ENCODE measurements around the gene NSMCE3.

Gene NSMCE3
- 6.4 to 25.8 (median 17.8) reads per million in 17 experiments for total RNA-seq

GRCh38 chr15:29269485-29270168 is at the start of gene NSMCE3:
NSMCE3 (minus strand) TSS chr15:29269822; CDS start chr15:29269705, 117 bp downstream.
- peak; percentile 90 to 96 (median 94) for DNase-seq

DNA sequence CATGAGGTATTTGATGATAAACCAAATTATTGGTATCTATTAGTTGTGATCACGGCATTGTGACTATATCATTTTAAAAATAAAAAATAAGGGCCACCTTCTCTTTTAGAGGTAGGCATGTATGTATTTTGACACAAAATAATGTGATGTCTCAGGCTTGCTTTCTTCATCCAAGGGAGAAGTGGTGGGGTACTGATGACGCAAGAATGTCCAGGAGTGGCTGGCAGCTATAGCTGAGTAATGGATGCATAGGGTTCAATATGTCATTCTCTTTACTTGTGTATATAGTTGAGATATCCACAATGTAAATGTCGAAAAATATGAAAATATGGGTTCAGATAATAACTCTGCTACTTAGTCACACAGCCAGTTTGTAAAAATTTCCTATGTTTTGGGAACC is 46.8 kb upstream of the NSMCE3 start:
- no peak for DNase-seq

DNA sequence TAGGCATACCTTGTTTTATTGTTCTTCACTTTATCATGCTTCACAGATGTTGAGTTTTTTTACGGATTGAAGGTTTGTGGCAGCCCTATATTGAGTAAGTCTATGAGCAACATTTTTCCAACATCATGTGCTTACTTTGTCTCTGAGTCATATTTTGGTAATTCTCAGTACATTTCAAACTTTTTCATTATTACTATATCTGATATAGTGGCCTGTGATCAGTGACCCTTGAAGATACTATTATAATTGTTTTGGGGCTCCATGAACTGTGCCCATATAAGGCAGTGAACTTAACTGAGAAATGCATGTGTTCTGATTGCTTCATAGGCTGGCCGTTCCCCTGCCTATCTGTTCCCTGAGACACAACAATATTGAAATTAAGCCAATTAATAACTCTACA is 42.8 kb upstream of the NSMCE3 start:
- DNase-seq: no peak

- no peak for DNase-seq
Measured at GRCh38 chr15:29311696-29312095, 42.1 kb upstream of the NSMCE3 start.

DNA sequence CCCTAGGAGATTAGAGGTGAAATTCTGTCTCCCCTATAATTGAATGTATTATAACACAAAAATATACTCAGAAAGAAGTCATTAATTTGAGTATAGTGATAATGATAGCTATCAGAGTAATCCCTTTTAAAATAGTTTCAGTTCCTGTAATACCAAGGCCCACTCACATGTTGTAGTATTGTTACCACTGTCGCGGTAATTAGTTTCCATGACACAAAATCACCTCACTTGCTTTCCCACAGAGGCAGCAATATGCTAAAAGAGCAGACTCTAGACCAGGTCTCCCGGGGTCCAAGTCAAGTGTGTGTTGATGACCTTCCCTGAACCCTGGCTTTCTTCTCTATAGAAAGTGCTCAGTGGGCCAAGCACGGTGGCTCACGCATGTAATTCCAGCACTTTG is 39.5 kb upstream of the NSMCE3 start:
- DNase-seq: no peak

- DNase-seq: no peak
Measured at GRCh38 chr15:29308299-29308698, 38.7 kb upstream of the NSMCE3 start.

DNA sequence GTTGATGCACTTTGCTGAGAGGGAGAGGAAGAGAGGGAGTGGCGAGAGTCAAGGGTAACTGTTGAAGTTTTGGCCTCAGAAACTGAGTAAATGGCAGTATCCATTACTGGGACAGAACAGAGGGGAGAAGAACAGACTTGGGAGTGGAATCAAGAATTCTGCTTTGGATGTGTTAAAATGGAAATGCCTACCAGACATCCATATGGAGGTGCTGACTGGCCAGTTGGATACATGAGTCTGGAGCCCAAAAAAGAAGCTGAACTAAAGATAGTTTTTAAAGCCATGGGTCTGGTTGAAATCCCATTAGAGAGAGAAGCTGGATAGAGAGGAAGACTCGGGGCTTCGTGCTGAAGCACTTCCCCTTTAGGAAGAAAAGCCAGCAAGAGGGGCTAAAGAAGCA is 35.9 kb upstream of the NSMCE3 start:
- no peak for DNase-seq

DNA sequence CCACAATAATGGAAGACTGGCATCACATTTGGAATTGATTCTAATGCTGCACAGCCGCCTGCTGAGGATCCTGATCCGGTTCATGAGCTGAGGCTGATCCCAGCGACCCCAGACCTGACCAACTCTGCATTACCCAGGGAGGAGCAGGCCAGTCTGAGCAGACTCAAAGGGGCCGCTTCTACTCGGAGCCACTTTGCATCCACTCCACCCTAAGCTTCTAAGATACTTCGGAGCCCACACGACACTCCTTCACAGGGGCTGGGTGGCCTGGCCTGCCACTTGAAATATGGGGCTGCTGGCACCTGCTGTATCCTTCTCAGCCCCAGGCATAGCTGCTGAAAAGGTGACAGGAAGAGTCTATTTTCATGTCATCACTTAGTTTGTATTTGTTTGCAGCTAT is 33.2 kb upstream of the NSMCE3 start:
- no peak for DNase-seq

- DNase-seq: no peak
Measured at GRCh38 chr15:29299784-29300183, 30.2 kb upstream of the NSMCE3 start.

GRCh38 chr15:29299331-29299730 is 29.7 kb upstream of the NSMCE3 start:
- DNase-seq: no peak

DNA sequence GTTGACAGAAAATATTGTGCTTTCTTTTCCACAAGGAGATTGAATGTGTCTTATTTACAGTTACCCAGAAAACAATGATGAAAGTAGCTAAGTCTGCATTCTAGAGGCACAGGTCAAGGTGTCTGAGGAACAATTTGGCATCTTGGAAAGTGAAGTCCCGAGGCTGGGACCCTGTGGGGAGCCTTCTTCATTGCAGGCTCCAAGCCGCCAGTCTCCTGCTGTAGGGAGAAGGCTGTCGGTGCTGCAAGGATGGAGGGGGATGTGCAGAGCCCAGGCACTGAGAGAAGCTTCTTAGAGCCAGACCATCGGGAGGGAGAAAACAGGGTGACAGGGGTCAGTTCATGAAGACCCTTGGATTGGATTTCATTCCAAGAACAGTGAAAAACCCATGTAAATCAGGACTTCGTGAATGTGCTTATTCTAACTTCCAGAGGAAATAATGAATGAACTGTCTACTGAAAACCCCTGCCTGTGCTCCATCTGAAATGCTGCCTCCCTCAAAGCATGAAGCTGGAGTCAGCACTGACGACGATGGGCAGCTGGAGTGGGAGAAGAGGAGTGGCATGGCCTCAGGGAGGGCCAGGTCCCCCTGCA is 25.2 kb upstream of the NSMCE3 start:
- no peak for DNase-seq

DNA sequence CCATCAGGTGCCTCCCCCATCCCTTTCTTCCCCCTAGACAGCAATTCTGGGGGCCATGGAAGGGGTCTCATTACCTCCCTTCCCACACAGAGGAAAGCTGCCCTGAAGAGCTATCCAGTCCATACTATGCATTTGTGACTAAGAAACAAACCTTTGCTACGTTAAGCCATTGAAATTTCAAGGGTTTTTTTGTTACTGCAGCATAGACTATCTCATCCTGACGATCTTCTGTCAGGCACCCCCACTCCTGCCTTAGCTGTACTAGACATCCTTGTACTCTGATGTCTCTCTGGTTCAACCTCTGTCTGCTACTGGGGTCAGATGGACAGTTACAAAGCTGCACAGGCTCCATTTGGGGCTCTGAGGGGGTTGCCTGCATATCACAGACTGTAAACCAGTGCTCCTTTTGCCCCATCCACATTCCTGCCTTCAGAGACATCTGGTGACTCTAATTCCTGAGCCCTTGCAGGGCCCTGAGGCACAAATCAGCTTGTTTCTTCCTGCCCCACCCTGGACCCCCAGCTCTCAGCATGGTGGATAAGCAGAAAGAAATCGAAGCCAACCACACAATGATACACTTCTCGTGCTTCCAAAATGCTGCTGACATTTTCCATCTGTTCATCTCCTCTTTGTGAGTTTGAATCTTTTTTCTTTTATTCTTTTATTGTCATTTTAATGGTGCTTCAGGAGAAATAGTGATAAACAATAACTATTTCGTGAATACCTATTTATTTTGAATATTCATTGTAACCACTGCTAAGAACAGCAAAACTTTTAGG is 21.6 kb upstream of the NSMCE3 start:
- no peak for DNase-seq

GRCh38 chr15:29289173-29289572 is 19.6 kb upstream of the NSMCE3 start:
- no peak for DNase-seq

GRCh38 chr15:29285386-29285785 is 15.8 kb upstream of the NSMCE3 start:
- DNase-seq: no peak

GRCh38 chr15:29283381-29283780 is 13.8 kb upstream of the NSMCE3 start:
- DNase-seq: no peak

DNA sequence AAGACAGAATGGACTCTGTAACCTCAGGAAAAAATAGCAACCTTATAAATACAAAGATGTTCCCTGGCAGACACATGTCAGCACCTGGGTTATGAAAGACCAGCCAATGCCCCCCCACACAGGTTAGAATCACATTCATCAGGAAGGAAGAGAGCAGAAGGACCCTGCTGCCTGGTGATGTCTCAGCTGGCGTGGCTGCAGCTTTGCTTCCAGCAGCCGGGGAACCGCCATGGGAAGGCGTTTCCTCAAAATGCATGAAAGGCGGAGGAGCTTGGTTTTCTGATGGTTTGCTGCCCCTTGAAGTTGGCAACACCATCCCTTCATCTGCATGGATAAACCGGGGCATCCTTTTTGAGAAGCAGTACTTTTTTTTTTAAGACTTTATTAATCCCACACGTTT is 10.9 kb upstream of the NSMCE3 start:
- no peak for DNase-seq

GRCh38 chr15:29278436-29279105 is 8.9 kb upstream of the NSMCE3 start:
- no peak for DNase-seq

DNA sequence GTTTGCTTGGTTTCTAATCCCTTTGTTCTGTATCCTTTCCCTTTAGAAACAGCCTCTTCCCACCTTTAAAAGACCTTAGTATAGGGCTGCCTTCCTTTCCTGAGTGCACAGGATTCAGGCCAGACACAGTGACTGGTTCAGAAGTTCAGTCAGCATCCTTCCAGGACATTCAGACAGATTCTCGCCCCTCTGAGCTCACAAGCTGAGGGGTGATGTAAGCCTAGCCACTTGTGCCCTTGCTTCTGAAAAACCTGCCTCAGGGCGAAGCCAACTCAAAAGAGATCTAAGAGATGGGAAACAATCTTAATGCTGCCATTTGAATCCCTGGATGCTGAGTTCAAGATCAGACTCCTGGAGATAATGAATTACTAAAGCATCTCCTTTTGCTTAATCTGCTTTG is 6.7 kb upstream of the NSMCE3 start:
- no peak for DNase-seq

- DNase-seq: no peak
Measured at GRCh38 chr15:29275855-29276254, 6.2 kb upstream of the NSMCE3 start.

DNA sequence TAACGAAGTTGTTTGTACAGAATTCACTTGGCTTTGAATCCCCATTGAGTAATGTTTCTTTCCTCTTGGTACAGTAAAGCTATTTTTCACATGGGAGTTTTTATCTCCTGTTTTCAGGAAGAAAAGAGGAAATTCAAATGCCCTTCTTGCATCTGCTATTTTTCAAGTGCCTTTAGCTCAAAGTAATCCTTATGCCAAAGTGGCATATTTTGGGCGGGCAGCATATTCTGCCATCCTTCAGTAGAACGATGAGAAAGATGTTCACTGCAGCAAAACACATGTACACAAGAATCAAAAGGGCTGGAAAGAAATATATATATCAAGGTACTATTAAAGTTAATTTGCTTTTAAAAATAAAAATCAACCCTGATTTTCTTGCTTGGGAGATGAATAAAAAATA is 5.3 kb upstream of the NSMCE3 start:
- no peak for DNase-seq

DNA sequence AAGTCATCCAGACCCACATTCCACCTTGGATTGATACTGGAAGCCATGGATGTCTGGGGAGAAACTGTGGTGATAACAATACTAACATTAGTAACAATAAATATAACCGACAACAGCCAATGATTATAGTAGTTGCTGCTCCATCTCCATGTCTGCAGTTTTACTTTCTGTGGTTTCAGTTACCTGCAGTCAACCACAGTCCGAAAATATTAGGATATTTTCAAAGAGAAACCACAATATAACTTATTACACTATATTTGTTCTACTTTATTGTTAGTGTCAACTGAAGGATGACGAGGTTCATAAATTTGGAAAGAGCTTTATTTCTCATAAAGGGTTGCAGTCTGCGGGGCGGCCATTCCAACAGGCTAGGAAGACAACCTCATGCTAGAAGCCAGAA is 2.6 kb upstream of the NSMCE3 start:
- DNase-seq: no peak

DNA sequence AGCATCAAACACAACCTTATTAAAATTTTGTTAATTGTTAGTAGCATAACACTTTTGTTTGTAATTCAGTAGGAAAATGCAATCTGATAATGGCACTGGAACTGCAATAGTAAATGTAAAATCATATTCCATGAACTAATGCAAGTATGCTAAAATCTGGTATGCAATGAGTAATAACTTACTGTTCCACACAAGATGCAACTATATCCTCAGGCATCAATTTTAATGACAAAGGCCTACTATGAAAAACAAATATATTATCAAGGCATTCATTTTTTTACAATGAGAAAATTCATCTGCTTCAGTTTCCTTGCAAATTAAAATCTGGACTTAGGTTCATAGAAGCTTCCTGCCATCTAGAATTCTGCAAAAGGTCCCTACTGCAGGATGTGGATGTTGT is 1.4 kb upstream of the NSMCE3 start:
- DNase-seq: no peak

Data from suppressor macrophage (primary cell).